Natural killer cell (primary cell): ENCODE results near the gene KDM4C. TPM values are rescaled to one million over a fixed set of nuclear protein-coding genes. Genes with fewer than 3 reads are reported as not detected.
A peak's percentile ranks its signal among the peaks of the same experiment; 100 is the strongest.

Experiments used
- ATAC-seq, 3 donors: fragments of 150-1000 bp in 2 of 3; fragments of 200-7000 bp in 1 of 3; cut with Tn5 transposase; 1 replicate in 1 of 3; 2 replicates in 2 of 3; pipeline ENCODE4 v1.10.0; 2021; ENCODE audit warnings: mild to moderate bottlenecking in 2 of 3, moderate library complexity in 2 of 3
- DNase-seq, 2 donors: peaks; one replicate each; pipeline versions ENCODE4 v3.0.0 to v3.0.0-alpha.2; 2013 to 2021; ENCODE audit warnings: mixed read lengths in 1 of 2
- H3K27ac ChIP-seq: one replicate; pipeline ENCODE4 v1.5.1; 2013; ENCODE audit warnings: mild to moderate bottlenecking, low read length
- H3K27me3 ChIP-seq: one replicate; pipeline ENCODE4 v1.6.1; 2013; ENCODE audit warnings: low read length; ENCODE audit not compliant: control insufficient read depth, insufficient read depth
- H3K36me3 ChIP-seq: one replicate; pipeline ENCODE4 v1.6.1; 2013; ENCODE audit warnings: low read length; ENCODE audit not compliant: control insufficient read depth, insufficient read depth
- H3K4me1 ChIP-seq: one replicate; pipeline ENCODE4 v1.6.1; 2013; ENCODE audit warnings: low read length; ENCODE audit not compliant: control insufficient read depth, insufficient read depth
- H3K4me3 ChIP-seq: one replicate; pipeline ENCODE4 v1.5.1; 2013; ENCODE audit warnings: low read length
- H3K9me3 ChIP-seq: one replicate; pipeline ENCODE4 v1.6.1; 2013; ENCODE audit warnings: low read length; ENCODE audit not compliant: control insufficient read depth, insufficient read depth
- H3K27ac Mint-ChIP-seq, 2 donors: one replicate each; pipeline ENCODE4 v1.8.0; 2022; ENCODE audit warnings: mild to moderate bottlenecking in 2 of 2, mixed read lengths in 2 of 2, moderate library complexity in 1 of 2
- H3K27me3 Mint-ChIP-seq, 2 donors: one replicate each; pipeline ENCODE4 v1.8.0; 2022; ENCODE audit warnings: low read depth in 2 of 2, mixed read lengths in 2 of 2
- H3K36me3 Mint-ChIP-seq: one replicate; pipeline ENCODE4 v1.8.0; 2022; ENCODE audit warnings: mixed read lengths
- H3K4me1 Mint-ChIP-seq, 2 donors: one replicate each; pipeline ENCODE4 v1.8.0; 2022; ENCODE audit warnings: mixed read lengths in 2 of 2
- H3K4me3 Mint-ChIP-seq: one replicate; pipeline ENCODE4 v1.8.0; 2022; ENCODE audit warnings: mild to moderate bottlenecking, moderate library complexity, mixed read lengths
- H3K9me3 Mint-ChIP-seq, 2 donors: one replicate each; pipeline ENCODE4 v1.8.0; 2022; ENCODE audit warnings: mixed read lengths in 2 of 2
- WGBS: methylation state at CpG from one replicate; pipeline ENCODE4 v1.1.7; 2013; ENCODE audit warnings: missing lambda C conversion rate; ENCODE audit not compliant: insufficient coverage; 5-methylcytosine and 5-hydroxymethylcytosine counted together
- intact Hi-C: fragments of 100-400 bp; cut with micrococcal nuclease; formaldehyde crosslinking; loops from one replicate; pipeline ENCODE4 v1.14.2; 2022
- total RNA-seq, 4 donors: library from RNA; stranded (reverse); fragments of 120-200 nt in 1 of 4; gene quantifications; one replicate each; pipeline versions ENCODE4 v1.2.3 to v1.2.4, GENCODE V29; 2013 to 2022
- TF ChIP-seq, protein P1 (sequence below): fragments of 200-600 bp; IDR thresholded peaks from one replicate; pipeline ENCODE4 v1.8.0; 2022; ENCODE audit warnings: antibody characterized with exemption

Gene KDM4C
- total RNA-seq, 3 donors from 2014 or later (not counting 1 experiment from before 2014, with no cell fraction given) = 115 to 137 (median 116) TPM

DNA sequence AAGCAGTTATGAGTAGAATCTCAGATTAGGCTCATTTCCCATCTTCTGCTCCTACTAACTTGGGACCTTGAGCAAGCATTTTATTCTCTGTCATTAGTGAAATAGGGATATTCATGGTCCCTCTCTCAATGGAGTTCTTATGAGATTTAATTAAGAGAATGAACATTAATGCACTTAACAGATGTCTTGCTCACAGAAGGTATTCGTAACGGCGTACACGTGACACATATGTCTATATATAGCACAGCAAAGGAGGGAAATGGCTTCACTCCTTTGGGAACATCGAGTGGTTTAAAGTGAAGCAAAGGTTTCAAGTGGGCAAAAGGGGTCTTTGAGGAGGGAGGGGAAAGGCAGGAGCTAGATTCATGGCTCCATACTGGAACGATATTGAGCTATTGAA is 24.6 kb downstream of the KDM4C start:
- Histone ChIP-seq H3K9me3 (no peaks in the 10 kb centered on the region), H3K4me3 (no peak overlapping the region), H3K27me3 (no peaks in the 10 kb centered on the region), H3K4me1 (peaks cover 35% of the 10 kb centered on the region), H3K36me3 (no peaks in the 10 kb centered on the region), H3K27ac (no peak overlapping the region)
- no peaks in the 10 kb centered on the region for H3K27me3 Mint-ChIP-seq
- 93% methylated on average over 6 of the region's 6 CpGs for WGBS
- TF ChIP-seq, protein P1, sequence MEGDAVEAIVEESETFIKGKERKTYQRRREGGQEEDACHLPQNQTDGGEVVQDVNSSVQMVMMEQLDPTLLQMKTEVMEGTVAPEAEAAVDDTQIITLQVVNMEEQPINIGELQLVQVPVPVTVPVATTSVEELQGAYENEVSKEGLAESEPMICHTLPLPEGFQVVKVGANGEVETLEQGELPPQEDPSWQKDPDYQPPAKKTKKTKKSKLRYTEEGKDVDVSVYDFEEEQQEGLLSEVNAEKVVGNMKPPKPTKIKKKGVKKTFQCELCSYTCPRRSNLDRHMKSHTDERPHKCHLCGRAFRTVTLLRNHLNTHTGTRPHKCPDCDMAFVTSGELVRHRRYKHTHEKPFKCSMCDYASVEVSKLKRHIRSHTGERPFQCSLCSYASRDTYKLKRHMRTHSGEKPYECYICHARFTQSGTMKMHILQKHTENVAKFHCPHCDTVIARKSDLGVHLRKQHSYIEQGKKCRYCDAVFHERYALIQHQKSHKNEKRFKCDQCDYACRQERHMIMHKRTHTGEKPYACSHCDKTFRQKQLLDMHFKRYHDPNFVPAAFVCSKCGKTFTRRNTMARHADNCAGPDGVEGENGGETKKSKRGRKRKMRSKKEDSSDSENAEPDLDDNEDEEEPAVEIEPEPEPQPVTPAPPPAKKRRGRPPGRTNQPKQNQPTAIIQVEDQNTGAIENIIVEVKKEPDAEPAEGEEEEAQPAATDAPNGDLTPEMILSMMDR = no peak
- DNase-seq = no peak
- no peaks in the 10 kb centered on the region for H3K9me3 Mint-ChIP-seq
- H3K36me3 Mint-ChIP-seq = no peaks in the 10 kb centered on the region
- peak overlapping the region; percentile 6 for H3K4me3 Mint-ChIP-seq
- ATAC-seq = no peak
- H3K27ac Mint-ChIP-seq = peak overlapping the region in 1 of 2 donors; percentile 32
- intact Hi-C loops = no loop called here
- peaks cover 64 to 72% of the 10 kb centered on the region in 2 donors for H3K4me1 Mint-ChIP-seq

DNA sequence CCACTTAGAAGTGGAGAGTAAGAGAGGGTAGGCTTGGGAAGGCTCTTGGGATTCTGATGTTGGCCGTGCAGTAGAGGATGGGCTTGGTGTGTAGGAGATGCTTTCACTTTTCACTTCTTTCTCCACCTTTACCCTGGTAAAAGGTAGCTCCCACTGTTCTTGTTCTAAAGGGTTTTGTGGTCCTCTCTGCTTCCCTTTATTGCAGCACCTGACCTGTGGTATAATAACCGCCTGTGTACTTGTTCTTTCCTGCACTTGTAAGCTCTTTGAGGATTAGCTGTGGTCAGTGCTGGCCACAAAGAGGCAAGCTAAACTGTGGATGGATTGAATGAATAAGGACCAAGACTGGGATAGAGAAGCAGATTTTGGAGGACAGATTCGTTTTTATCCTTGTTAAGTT is 25.2 kb downstream of the KDM4C start:
- no peaks in the 10 kb centered on the region for H3K9me3 Mint-ChIP-seq
- H3K4me3 Mint-ChIP-seq = peak overlapping the region; percentile 6
- TF ChIP-seq, protein P1 = no peak
- Histone ChIP-seq H3K27ac (no peak overlapping the region), H3K4me3 (no peak overlapping the region), H3K9me3 (no peaks in the 10 kb centered on the region), H3K36me3 (no peaks in the 10 kb centered on the region), H3K27me3 (no peaks in the 10 kb centered on the region), H3K4me1 (peaks cover 33% of the 10 kb centered on the region)
- H3K36me3 Mint-ChIP-seq = no peaks in the 10 kb centered on the region
- H3K27me3 Mint-ChIP-seq = no peaks in the 10 kb centered on the region
- intact Hi-C loops = no loop called here
- H3K27ac Mint-ChIP-seq = peak overlapping the region; percentile 27 to 32
- DNase-seq = no peak
- WGBS = 5% methylated on average over 1 of the region's 3 CpGs
- H3K4me1 Mint-ChIP-seq = peaks cover 65 to 73% of the 10 kb centered on the region in 2 donors
- ATAC-seq = peak in 1 of 3 donors; percentile 42

DNA sequence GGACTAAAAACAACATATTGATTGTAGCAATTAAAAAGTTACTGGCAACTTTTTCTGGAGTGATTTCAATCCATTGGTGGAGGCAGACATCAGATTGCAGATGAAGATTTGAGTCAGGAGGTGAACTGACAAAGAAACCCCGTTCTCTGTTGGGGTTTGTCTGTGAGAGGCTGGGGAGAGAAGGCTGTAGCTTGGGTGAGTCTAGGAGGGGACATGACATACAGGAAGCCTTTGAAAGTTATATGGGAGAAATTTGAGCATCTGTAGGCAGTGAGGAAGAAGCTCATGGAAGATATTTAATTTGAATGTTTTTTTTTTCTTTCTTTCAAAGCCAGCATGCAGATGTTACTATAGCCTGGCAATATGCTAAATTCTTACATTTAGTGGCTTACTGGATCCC is 26.0 kb downstream of the KDM4C start:
- no peak for DNase-seq
- intact Hi-C loops = no loop called here
- TF ChIP-seq, protein P1 = no peak
- Mint-ChIP-seq H3K4me1 (peaks cover 73 to 81% of the 10 kb centered on the region in 2 donors), H3K4me3 (peak overlapping the region; percentile 6), H3K9me3 (no peaks in the 10 kb centered on the region), H3K27me3 (no peaks in the 10 kb centered on the region), H3K27ac (peak overlapping the region; percentile 27 to 32), H3K36me3 (no peaks in the 10 kb centered on the region)
- Histone ChIP-seq H3K36me3 (no peaks in the 10 kb centered on the region), H3K27me3 (no peaks in the 10 kb centered on the region), H3K9me3 (no peaks in the 10 kb centered on the region), H3K4me1 (peaks cover 33% of the 10 kb centered on the region), H3K4me3 (no peak overlapping the region), H3K27ac (no peak overlapping the region)
- WGBS = 48% methylated on average over 1 of the region's 1 CpG
- no peak for ATAC-seq

DNA sequence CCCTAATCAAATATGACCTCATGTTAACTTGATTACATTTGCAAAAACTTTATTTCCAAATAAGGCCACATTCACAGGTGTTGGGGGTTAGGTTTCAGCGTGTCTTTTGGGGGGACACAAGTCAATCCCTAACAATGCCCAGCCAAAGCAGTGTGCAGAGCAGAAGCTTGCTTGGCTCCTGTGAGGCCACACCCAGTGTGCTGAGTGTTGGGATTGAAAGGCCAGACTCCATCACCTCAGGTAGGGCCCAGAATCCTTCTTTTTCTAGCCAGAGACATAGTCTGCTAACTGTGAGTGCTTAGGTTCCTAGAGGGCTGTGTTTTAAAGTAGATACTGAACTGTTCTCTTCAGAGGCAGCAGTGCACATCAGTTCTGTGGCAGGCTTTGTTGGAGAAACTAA is 27.9 kb downstream of the KDM4C start:
- no peak overlapping the region for H3K4me3 ChIP-seq
- intact Hi-C loops = no loop called here
- TF ChIP-seq, protein P1 = no peak
- Mint-ChIP-seq H3K36me3 (no peaks in the 10 kb centered on the region), H3K9me3 (no peaks in the 10 kb centered on the region), H3K27ac (peak overlapping the region; percentile 10 to 32), H3K27me3 (no peaks in the 10 kb centered on the region), H3K4me1 (peaks cover 64 to 75% of the 10 kb centered on the region in 2 donors), H3K4me3 (no peak overlapping the region)
- H3K36me3 ChIP-seq = no peaks in the 10 kb centered on the region
- no peak overlapping the region for H3K27ac ChIP-seq
- DNase-seq (no peak), ATAC-seq (no peak)
- 90% methylated on average over 1 of the region's 1 CpG for WGBS
- peaks cover 33% of the 10 kb centered on the region for H3K4me1 ChIP-seq
- H3K9me3 ChIP-seq = no peaks in the 10 kb centered on the region
- H3K27me3 ChIP-seq = no peaks in the 10 kb centered on the region
